HepG2 (cell line): ENCODE measurements around the gene SMAD6.

Experiments
- CTCF ChIP-seq: sonication (generic); formaldehyde crosslinking; IDR thresholded peaks from 2 replicates; pipeline ENCODE4 v1.5.0; 2020; ENCODE audit warnings: mild to moderate bottlenecking, missing genetic modification reagents, moderate library complexity
- DBP ChIP-seq: sonication (generic); formaldehyde crosslinking; IDR thresholded peaks from 2 replicates; pipeline ENCODE4 v1.4.0; 2020; ENCODE audit warnings: missing genetic modification reagents; ENCODE audit errors: not compliant biosample characterization
- DPF2 ChIP-seq: sonication (generic); formaldehyde crosslinking; IDR thresholded peaks from 2 replicates; pipeline ENCODE4 v1.4.0; 2020; ENCODE audit warnings: mild to moderate bottlenecking, low read depth, missing genetic modification reagents, borderline replicate concordance
- EZH2 ChIP-seq: conservative IDR thresholded peaks from 2 replicates; pipeline ENCODE4 v1.6.1; 2012; ENCODE audit warnings: mild to moderate bottlenecking, low read depth, low read length, moderate library complexity
- FOXO4 ChIP-seq: sonication (generic); formaldehyde crosslinking; conservative IDR thresholded peaks from 2 replicates; pipeline ENCODE4 v1.8.1; 2023; ENCODE audit warnings: missing genetic modification reagents
- HOXA7 ChIP-seq: sonication (generic); formaldehyde crosslinking; IDR thresholded peaks from 2 replicates; pipeline ENCODE4 v1.8.1; 2022; ENCODE audit warnings: mild to moderate bottlenecking, missing genetic modification reagents, moderate library complexity
- POLR2AphosphoS2 ChIP-seq: IDR thresholded peaks from 2 replicates; pipeline ENCODE4 v1.6.1; 2011; ENCODE audit warnings: low read depth, low read length, improper control_type of control experiment
- SRSF9 ChIP-seq: fragments of 200-400 bp; formaldehyde crosslinking; IDR thresholded peaks from 2 replicates; pipeline ENCODE4 v1.6.1; 2018; ENCODE audit warnings: borderline replicate concordance, mild to moderate bottlenecking, low read depth, low read length; ENCODE audit not compliant: insufficient read depth, poor library complexity, severe bottlenecking
- TMF1 ChIP-seq: sonication (generic); formaldehyde crosslinking; IDR thresholded peaks from 2 replicates; pipeline ENCODE4 v1.8.1; 2022; ENCODE audit warnings: low read depth, missing genetic modification reagents
- ZNF263 ChIP-seq: sonication (generic); formaldehyde crosslinking; IDR thresholded peaks from 2 replicates; pipeline ENCODE4 v1.4.0; 2020; ENCODE audit warnings: missing genetic modification reagents

GRCh38 chr15:66655511-66655910, 46.5 kb upstream of the SMAD6 start:
- no peak for TF ChIP-seq CTCF (CRISPR knock-in tag)
- no peak for TF ChIP-seq TMF1 (CRISPR knock-in tag)
- TF ChIP-seq DBP (CRISPR knock-in tag), result no peak
- TF ChIP-seq DPF2 (CRISPR knock-in tag), result no peak
- no peak for TF ChIP-seq HOXA7
- TF ChIP-seq POLR2AphosphoS2, result no peak
- no peak for TF ChIP-seq SRSF9
- TF ChIP-seq EZH2, result no peak
- no peak for TF ChIP-seq FOXO4 (CRISPR knock-in tag)
- no peak for TF ChIP-seq ZNF263 (CRISPR knock-in tag)
